K562 (cell line): ENCODE measurements around the gene PPT2. TPM values are rescaled to one million over a fixed set of nuclear protein-coding genes. Genes with fewer than 3 reads are reported as not detected.

ENCODE experiments used
- BDP1 ChIP-seq: IDR thresholded peaks from 3 replicates; pipeline ENCODE4 v1.6.1; 2011; ENCODE audit not compliant: insufficient read length, insufficient read depth
- ELF4 ChIP-seq: fragments of 450-650 bp; formaldehyde crosslinking; IDR thresholded peaks from 2 replicates; pipeline ENCODE4 v1.4.0; 2022; ENCODE audit warnings: missing genetic modification characterization
- FOSL1 ChIP-seq: fragments of 200-800 bp; sonication (Bioruptor generic); conservative IDR thresholded peaks from 2 replicates; pipeline ENCODE4 v1.6.1; 2016; ENCODE audit warnings: missing genetic modification characterization, missing compliant biosample characterization
- HOMEZ ChIP-seq: fragments of 250-450 bp; sonication (Bioruptor Pico); IDR thresholded peaks from 2 replicates; pipeline ENCODE4 v1.4.0; 2020; ENCODE audit warnings: mild to moderate bottlenecking, moderate library complexity
- IFI16 ChIP-seq: fragments of 250-450 bp; sonication (Bioruptor Pico); IDR thresholded peaks from 2 replicates; pipeline ENCODE4 v2.1.2; 2022; ENCODE audit warnings: mild to moderate bottlenecking, inconsistent platforms
- MTF1 ChIP-seq: fragments of 250-450 bp; sonication (Bioruptor Pico); IDR thresholded peaks from 2 replicates; pipeline ENCODE4 v1.9.0; 2021; ENCODE audit warnings: moderate library complexity, mild to moderate bottlenecking, inconsistent platforms, borderline replicate concordance
- RUNX1 ChIP-seq: sonication (generic); IDR thresholded peaks from 2 replicates; pipeline ENCODE4 v1.6.1; 2016; ENCODE audit warnings: antibody characterized with exemption, low read depth
- SREBF1 ChIP-seq: fragments of 150-350 bp; IDR thresholded peaks from 2 replicates; pipeline ENCODE4 v1.6.1; 2014; ENCODE audit warnings: antibody characterized with exemption, low read depth, low read length, borderline replicate concordance
- TFE3 ChIP-seq: fragments of 450-650 bp; formaldehyde crosslinking; IDR thresholded peaks from 2 replicates; pipeline ENCODE4 v1.4.0; 2020; ENCODE audit warnings: mild to moderate bottlenecking, mixed read lengths
- ZNF165 ChIP-seq: fragments of 250-450 bp; sonication (Bioruptor Pico); IDR thresholded peaks from 2 replicates; pipeline ENCODE4 v1.4.0; 2020; ENCODE audit warnings: borderline replicate concordance
- ZNF592 ChIP-seq: fragments of 450-650 bp; IDR thresholded peaks from 2 replicates; pipeline ENCODE4 v1.6.1; 2017; ENCODE audit warnings: antibody characterized with exemption, mild to moderate bottlenecking
- polyA plus RNA-seq, 8 experiments: library from polyadenylated mRNA; depleted of rRNA in 4 of 8; stranded (reverse) in 5 of 8; unstranded in 3 of 8; fragments of >200 nt; fragmentation: Nextera tagmentation in 2 of 8; fragmentation: Illumina TruSeq in 1 of 8; extraction: Ambion mirVana in 2 of 8; extraction: Trizol in 1 of 8; gene quantifications; 2 replicates each; pipeline versions ENCODE4 v1.2.1 to v1.2.3, GENCODE V29; 2011 to 2014; ENCODE audit warnings: inconsistent platforms in 1 of 8, missing spikeins in 1 of 8
- total RNA-seq, 7 experiments: library from RNA; depleted of rRNA in 6 of 7; stranded (reverse); fragments of >200 nt in 6 of 7; fragmentation: Illumina TruSeq in 2 of 7; extraction: Trizol in 2 of 7; gene quantifications; 2 replicates each; pipeline versions ENCODE4 v1.2.1 to v1.2.3, GENCODE V29; 2011 to 2021; ENCODE audit warnings: low replicate concordance in 1 of 7
- TF ChIP-seq, protein P1 (sequence below), 2 experiments: fragments of 250-450 bp in 1 of 2; fragments of 450-650 bp in 1 of 2; sonication (Bioruptor Pico) in 1 of 2; IDR thresholded peaks; 2 replicates each; pipeline versions ENCODE4 v1.6.1 to v1.8.0; 2016 to 2021; ENCODE audit warnings: mild to moderate bottlenecking in 2 of 2, moderate library complexity in 2 of 2, missing compliant biosample characterization in 1 of 2, missing genetic modification characterization in 1 of 2
- TF ChIP-seq, protein P2 (sequence below), 3 experiments: fragments of 200-800 bp in 1 of 3; fragments of 250-450 bp in 1 of 3; fragments of 450-650 bp in 1 of 3; sonication (Bioruptor Pico) in 1 of 3; sonication (Bioruptor generic) in 1 of 3; formaldehyde crosslinking in 1 of 3; IDR thresholded peaks; 2 replicates each; pipeline versions ENCODE4 v1.6.1 to v1.8.0; 2016 to 2022; ENCODE audit warnings: mild to moderate bottlenecking in 2 of 3, missing genetic modification characterization in 2 of 3, missing compliant biosample characterization in 1 of 3, moderate library complexity in 1 of 3

The PPT2 gene
- total and polyA plus RNA-seq, 9 of the 15 experiments (the other 6 are each of a cell fraction or from before 2014, with no cell fraction given) = 27.4 to 98.8 (median 69.9) TPM

DNA sequence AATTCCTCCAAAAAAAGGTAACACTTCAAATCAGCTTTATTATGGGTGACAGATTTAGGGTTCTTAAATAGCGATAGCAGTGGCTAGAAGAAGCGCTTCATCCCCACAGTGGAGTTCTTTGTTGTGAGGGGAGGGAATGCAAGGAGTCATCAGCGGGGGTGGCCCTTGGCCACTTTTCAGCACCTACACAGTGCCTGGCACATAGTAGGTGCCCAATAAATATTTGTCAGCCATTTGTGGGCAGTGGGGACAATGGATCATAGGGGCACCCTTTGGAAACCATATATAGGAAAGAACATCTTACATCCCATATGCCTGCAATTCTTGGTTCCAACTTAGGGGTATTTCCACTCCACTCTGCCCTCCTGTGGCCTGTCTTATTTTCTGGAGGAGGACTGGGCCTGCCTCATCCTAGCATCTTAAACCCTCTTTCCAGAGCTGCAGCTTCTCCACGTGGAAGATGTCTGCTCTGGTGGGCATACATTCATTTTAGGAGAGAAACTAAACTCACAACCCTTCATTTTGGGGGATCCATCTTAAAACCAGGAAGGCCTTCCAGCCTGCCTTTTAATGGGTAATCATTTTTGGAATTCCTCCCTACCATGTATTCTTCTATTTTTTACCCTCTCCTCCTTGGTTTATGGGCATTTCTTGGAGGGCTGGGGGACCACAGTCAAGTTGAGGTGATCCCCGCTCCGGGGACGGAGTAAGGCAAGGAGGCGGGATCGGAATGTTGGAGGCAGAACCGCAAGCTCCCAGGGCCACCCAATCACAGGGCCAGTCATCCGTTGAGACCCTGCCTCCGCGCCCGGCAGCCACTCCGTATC is 41.1 kb downstream of the PPT2 start (continued):
- TF ChIP-seq ELF4 (no peak), TFE3 (no peak), SREBF1 (no peak), ZNF165 (CRISPR knock-in tag) (no peak), IFI16 (no peak), ZNF592 (0 out of 2 replicates have a peak, but pooled peaks have one; percentile 48), MTF1 (CRISPR knock-in tag) (no peak), BDP1 (no peak), FOSL1 (tag) (no peak), HOMEZ (CRISPR knock-in tag) (no peak), RUNX1 (no peak)
- TF ChIP-seq, protein P1, sequence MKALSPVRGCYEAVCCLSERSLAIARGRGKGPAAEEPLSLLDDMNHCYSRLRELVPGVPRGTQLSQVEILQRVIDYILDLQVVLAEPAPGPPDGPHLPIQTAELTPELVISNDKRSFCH (CRISPR knock-in tag; IDR thresholded peaks at IDR 0.05) = no peak
- TF ChIP-seq, protein P1 (tag; IDR thresholded peaks at IDR 0.05) = no peak
- TF ChIP-seq, protein P2, sequence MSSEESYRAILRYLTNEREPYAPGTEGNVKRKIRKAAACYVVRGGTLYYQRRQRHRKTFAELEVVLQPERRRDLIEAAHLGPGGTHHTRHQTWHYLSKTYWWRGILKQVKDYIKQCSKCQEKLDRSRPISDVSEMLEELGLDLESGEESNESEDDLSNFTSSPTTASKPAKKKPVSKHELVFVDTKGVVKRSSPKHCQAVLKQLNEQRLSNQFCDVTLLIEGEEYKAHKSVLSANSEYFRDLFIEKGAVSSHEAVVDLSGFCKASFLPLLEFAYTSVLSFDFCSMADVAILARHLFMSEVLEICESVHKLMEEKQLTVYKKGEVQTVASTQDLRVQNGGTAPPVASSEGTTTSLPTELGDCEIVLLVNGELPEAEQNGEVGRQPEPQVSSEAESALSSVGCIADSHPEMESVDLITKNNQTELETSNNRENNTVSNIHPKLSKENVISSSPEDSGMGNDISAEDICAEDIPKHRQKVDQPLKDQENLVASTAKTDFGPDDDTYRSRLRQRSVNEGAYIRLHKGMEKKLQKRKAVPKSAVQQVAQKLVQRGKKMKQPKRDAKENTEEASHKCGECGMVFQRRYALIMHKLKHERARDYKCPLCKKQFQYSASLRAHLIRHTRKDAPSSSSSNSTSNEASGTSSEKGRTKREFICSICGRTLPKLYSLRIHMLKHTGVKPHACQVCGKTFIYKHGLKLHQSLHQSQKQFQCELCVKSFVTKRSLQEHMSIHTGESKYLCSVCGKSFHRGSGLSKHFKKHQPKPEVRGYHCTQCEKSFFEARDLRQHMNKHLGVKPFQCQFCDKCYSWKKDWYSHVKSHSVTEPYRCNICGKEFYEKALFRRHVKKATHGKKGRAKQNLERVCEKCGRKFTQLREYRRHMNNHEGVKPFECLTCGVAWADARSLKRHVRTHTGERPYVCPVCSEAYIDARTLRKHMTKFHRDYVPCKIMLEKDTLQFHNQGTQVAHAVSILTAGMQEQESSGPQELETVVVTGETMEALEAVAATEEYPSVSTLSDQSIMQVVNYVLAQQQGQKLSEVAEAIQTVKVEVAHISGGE (CRISPR knock-in tag; IDR thresholded peaks at IDR 0.05) = no peak
